Measurements from ENCODE around the gene SLC2A5.

- TF ChIP-seq CTCF (conservative IDR thresholded peaks at IDR 0.05; ENCODE audit: low read depth, low read length), result no peak
- TF ChIP-seq EZH2 (IDR thresholded peaks at IDR 0.05; ENCODE audit: low read length, unreplicated experiment), result no peak
Observed at GRCh38 chr1:9093091-9093490, 23.7 kb upstream of the SLC2A5 start.

Measured in PC-3 (cell line).